GM23338 (cell line): ENCODE results near the gene SPG7. TPM values are rescaled to one million over a fixed set of nuclear protein-coding genes. Genes with fewer than 3 reads are reported as not detected.

ENCODE experiments used
- ATAC-seq: fragments of 200-7000 bp; cut with Tn5 transposase; 3 replicates; pipeline ENCODE4 v1.9.1; 2020
- DNase-seq: peaks from one replicate; pipeline ENCODE4 v3.0.0-alpha.2; 2015; ENCODE audit warnings: low spot score
- H2AFZ ChIP-seq: fragments of 200-600 bp; sonication (generic); 2 replicates; pipeline ENCODE4 v1.8.0; 2016; ENCODE audit warnings: antibody characterized with exemption, mild to moderate bottlenecking, moderate library complexity
- H3F3A ChIP-seq: fragments of 200-600 bp; sonication (generic); replicated peaks from 2 replicates; pipeline ENCODE4 v1.8.0; 2017; ENCODE audit warnings: antibody characterized with exemption, mixed run types, low read depth
- H3K27ac ChIP-seq: fragments of 200-600 bp; sonication (generic); 2 replicates; pipeline ENCODE4 v1.6.1; 2016; ENCODE audit warnings: low read depth
- H3K27me3 ChIP-seq: fragments of 200-600 bp; sonication (generic); 2 replicates; pipeline ENCODE4 v1.8.0; 2016; ENCODE audit warnings: mild to moderate bottlenecking, mixed run types, moderate library complexity; ENCODE audit not compliant: insufficient read depth
- H3K36me3 ChIP-seq: fragments of 200-600 bp; sonication (generic); 2 replicates; pipeline ENCODE4 v1.8.0; 2016; ENCODE audit warnings: mild to moderate bottlenecking; ENCODE audit not compliant: insufficient read depth
- H3K4me1 ChIP-seq: fragments of 200-600 bp; sonication (generic); 2 replicates; pipeline ENCODE4 v1.8.0; 2016; ENCODE audit warnings: mild to moderate bottlenecking, moderate library complexity; ENCODE audit not compliant: insufficient read depth
- H3K4me2 ChIP-seq: fragments of 200-600 bp; sonication (generic); 2 replicates; pipeline ENCODE4 v1.7.1; 2017; ENCODE audit warnings: mixed run types
- H3K4me3 ChIP-seq: fragments of 200-600 bp; sonication (generic); 2 replicates; pipeline ENCODE4 v1.6.1; 2016; ENCODE audit warnings: mixed run types
- H3K79me2 ChIP-seq: fragments of 200-600 bp; sonication (generic); replicated peaks from 2 replicates; pipeline ENCODE4 v1.8.0; 2017; ENCODE audit warnings: mild to moderate bottlenecking; ENCODE audit not compliant: insufficient read depth
- H3K9me2 ChIP-seq: fragments of 200-600 bp; sonication (generic); 2 replicates; pipeline ENCODE4 v1.8.0; 2017; ENCODE audit not compliant: insufficient read depth
- H4K20me1 ChIP-seq: fragments of 200-600 bp; sonication (generic); replicated peaks from 2 replicates; pipeline ENCODE4 v1.8.0; 2017; ENCODE audit warnings: mild to moderate bottlenecking; ENCODE audit not compliant: insufficient read depth
- H3K27ac Mint-ChIP-seq: 2 replicates; pipeline ENCODE4 v1.8.0; 2020; ENCODE audit warnings: inconsistent platforms, mild to moderate bottlenecking, moderate library complexity, mixed read lengths
- H3K27me3 Mint-ChIP-seq: 3 replicates; pipeline ENCODE4 v1.8.0; 2022; ENCODE audit warnings: low read depth, mild to moderate bottlenecking, moderate library complexity, mixed read lengths, inconsistent platforms; ENCODE audit not compliant: insufficient read depth, poor library complexity
- H3K36me3 Mint-ChIP-seq: 3 replicates; pipeline ENCODE4 v1.8.0; 2021; ENCODE audit warnings: low read depth, mild to moderate bottlenecking, inconsistent platforms, moderate library complexity, mixed read lengths
- H3K4me1 Mint-ChIP-seq: 3 replicates; pipeline ENCODE4 v1.8.0; 2020; ENCODE audit warnings: mild to moderate bottlenecking, inconsistent platforms, mixed read lengths
- H3K4me3 Mint-ChIP-seq: 3 replicates; pipeline ENCODE4 v1.8.0; 2021; ENCODE audit warnings: moderate library complexity, mild to moderate bottlenecking, inconsistent platforms, mixed read lengths
- H3K9me3 Mint-ChIP-seq: 3 replicates; pipeline ENCODE4 v1.8.0; 2020; ENCODE audit warnings: moderate library complexity, mild to moderate bottlenecking, inconsistent platforms, mixed read lengths
- CREB1 ChIP-seq: fragments of 250-450 bp; sonication (Bioruptor Pico); IDR thresholded peaks from 2 replicates; pipeline ENCODE4 v1.5.0; 2020; ENCODE audit warnings: low read depth, mild to moderate bottlenecking, moderate library complexity
- CTCF ChIP-seq, 2 experiments: fragments of 200-600 bp in 1 of 2; sonication (generic) in 1 of 2; conservative IDR thresholded peaks; 2 replicates each; pipeline versions ENCODE4 v1.5.1 to v1.6.1; 2016 to 2017; ENCODE audit warnings: antibody characterized with exemption in 2 of 2, low read depth in 2 of 2, mild to moderate bottlenecking in 2 of 2, moderate library complexity in 1 of 2
- EZH2 ChIP-seq: fragments of 200-600 bp; sonication (generic); IDR thresholded peaks from one replicate; pipeline ENCODE4 v1.8.0; 2017; ENCODE audit warnings: antibody characterized with exemption, mild to moderate bottlenecking, low read depth; ENCODE audit not compliant: unreplicated experiment
- EZH2phosphoT487 ChIP-seq: fragments of 200-600 bp; sonication (generic); IDR thresholded peaks from one replicate; pipeline ENCODE4 v1.8.1; 2018; ENCODE audit warnings: antibody characterized with exemption; ENCODE audit not compliant: unreplicated experiment
- JUNB ChIP-seq: IDR thresholded peaks from one replicate; pipeline ENCODE4 v1.6.1; 2016; ENCODE audit warnings: antibody characterized with exemption; ENCODE audit not compliant: unreplicated experiment
- POLR2AphosphoS5 ChIP-seq: IDR thresholded peaks from 2 replicates; pipeline ENCODE4 v1.6.1; 2016; ENCODE audit warnings: antibody characterized with exemption, low read depth
- STAT1 ChIP-seq: IDR thresholded peaks from one replicate; pipeline ENCODE4 v1.6.1; 2016; ENCODE audit warnings: antibody characterized with exemption; ENCODE audit not compliant: unreplicated experiment
- ZNF114 ChIP-seq: fragments of 250-450 bp; sonication (Bioruptor Pico); IDR thresholded peaks from 2 replicates; pipeline ENCODE4 v1.5.0; 2020; ENCODE audit warnings: mild to moderate bottlenecking, moderate library complexity
- ZNF331 ChIP-seq: fragments of 250-450 bp; sonication (Bioruptor Pico); IDR thresholded peaks from 2 replicates; pipeline ENCODE4 v1.5.0; 2020; ENCODE audit warnings: low read depth, mild to moderate bottlenecking, moderate library complexity
- ZNF462 ChIP-seq: fragments of 250-450 bp; sonication (Bioruptor Pico); IDR thresholded peaks from 2 replicates; pipeline ENCODE4 v1.5.0; 2020; ENCODE audit warnings: mild to moderate bottlenecking, moderate library complexity
- polyA plus RNA-seq: library from polyadenylated mRNA; unstranded; fragments of >200 nt; fragmentation: Nextera tagmentation; extraction: Ambion mirVana; gene quantifications from 2 replicates; pipeline ENCODE4 v1.2.1, GENCODE V29; 2016
- total RNA-seq: library from RNA; depleted of rRNA; stranded (reverse); fragments of >200 nt; shearing (Covaris generic); gene quantifications from 2 replicates; pipeline ENCODE4 v1.2.3, GENCODE V29; 2014
- TF ChIP-seq, protein P1 (sequence below): IDR thresholded peaks from one replicate; pipeline ENCODE4 v1.6.1; 2018; ENCODE audit warnings: antibody characterized with exemption; ENCODE audit not compliant: unreplicated experiment
- TF ChIP-seq, protein P2 (sequence below): IDR thresholded peaks from 2 replicates; pipeline ENCODE4 v1.6.1; 2016; ENCODE audit warnings: antibody characterized with exemption

The SPG7 gene
- total and polyA plus RNA-seq, 2 experiments from 2014 or later, result 77.1 to 267 TPM

DNA sequence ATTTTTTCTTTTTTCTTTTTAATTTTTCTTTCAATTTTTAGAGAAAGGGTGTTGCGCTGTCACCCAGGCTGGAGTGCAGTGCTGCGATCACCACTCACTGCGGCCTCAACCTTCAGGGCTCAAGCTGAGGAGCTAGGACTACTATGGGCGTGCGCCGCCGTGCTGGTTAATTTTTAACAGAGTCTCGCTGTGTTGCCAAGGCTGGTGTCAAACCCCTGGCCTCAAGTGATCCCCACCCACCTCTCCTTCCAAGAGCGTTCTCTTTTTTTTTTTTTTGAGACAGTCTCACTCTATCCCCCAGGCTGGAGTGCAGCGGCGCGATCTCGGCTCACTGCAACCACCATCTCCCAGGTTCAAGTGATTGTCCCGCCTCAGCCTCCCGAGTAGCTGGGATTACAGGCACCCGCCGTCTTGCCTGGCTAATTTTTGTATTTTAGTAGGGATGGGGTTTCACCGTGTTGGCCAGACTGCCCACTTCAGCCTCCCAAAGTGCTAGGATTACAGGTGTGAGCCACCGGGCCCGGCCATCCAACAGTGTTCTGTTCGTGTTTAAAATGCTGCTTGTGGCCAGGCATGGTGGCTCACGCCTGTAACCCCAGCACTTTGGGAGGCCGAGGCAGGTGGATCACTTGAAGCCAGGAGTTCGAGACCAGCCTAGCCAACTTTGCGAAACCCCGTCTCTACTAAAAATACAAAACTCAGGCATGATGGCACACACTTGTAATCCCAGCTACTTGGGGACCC lies 37.8 kb downstream of the SPG7 start:
- H4K20me1 ChIP-seq, result no peaks in the 10 kb centered on the region; the same call in 1 of the 2 replicates
- H3K36me3 ChIP-seq, result peaks cover 15% of the 10 kb centered on the region
- H3K36me3 Mint-ChIP-seq, result peaks cover 54% of the 10 kb centered on the region
- no peaks in the 10 kb centered on the region for H3K4me1 ChIP-seq
- no peak overlapping the region for H3K27ac Mint-ChIP-seq
- no peak overlapping the region for H2AFZ ChIP-seq
- H3K4me2 ChIP-seq, result no peak overlapping the region
- H3K27me3 Mint-ChIP-seq, result peaks cover 8% of the 10 kb centered on the region
- no peaks in the 10 kb centered on the region for H3K27me3 ChIP-seq
- no peaks in the 10 kb centered on the region for H3K9me2 ChIP-seq
- 0 out of 2 replicates have a peak, but pooled peaks cover 3% of the 10 kb centered on the region for H3F3A ChIP-seq
- no peak overlapping the region for H3K4me3 ChIP-seq
- H3K27ac ChIP-seq, result no peak overlapping the region
- no peak overlapping the region for H3K4me3 Mint-ChIP-seq
- H3K9me3 Mint-ChIP-seq, result no peaks in the 10 kb centered on the region
- no peaks in the 10 kb centered on the region for H3K4me1 Mint-ChIP-seq
- no peak for DNase-seq
- TF ChIP-seq ZNF114 (CRISPR knock-in tag) (no peak), EZH2phosphoT487 (no peak), STAT1 (no peak), EZH2 (no peak), POLR2AphosphoS5 (no peak), ZNF331 (CRISPR knock-in tag) (no peak), CTCF (conservative IDR thresholded peaks at IDR 0.05; ENCODE audit: low read depth in 2 of 2) (no peak), JUNB (no peak), CREB1 (CRISPR knock-in tag) (no peak), ZNF462 (CRISPR knock-in tag) (no peak)
- TF ChIP-seq, protein P1, sequence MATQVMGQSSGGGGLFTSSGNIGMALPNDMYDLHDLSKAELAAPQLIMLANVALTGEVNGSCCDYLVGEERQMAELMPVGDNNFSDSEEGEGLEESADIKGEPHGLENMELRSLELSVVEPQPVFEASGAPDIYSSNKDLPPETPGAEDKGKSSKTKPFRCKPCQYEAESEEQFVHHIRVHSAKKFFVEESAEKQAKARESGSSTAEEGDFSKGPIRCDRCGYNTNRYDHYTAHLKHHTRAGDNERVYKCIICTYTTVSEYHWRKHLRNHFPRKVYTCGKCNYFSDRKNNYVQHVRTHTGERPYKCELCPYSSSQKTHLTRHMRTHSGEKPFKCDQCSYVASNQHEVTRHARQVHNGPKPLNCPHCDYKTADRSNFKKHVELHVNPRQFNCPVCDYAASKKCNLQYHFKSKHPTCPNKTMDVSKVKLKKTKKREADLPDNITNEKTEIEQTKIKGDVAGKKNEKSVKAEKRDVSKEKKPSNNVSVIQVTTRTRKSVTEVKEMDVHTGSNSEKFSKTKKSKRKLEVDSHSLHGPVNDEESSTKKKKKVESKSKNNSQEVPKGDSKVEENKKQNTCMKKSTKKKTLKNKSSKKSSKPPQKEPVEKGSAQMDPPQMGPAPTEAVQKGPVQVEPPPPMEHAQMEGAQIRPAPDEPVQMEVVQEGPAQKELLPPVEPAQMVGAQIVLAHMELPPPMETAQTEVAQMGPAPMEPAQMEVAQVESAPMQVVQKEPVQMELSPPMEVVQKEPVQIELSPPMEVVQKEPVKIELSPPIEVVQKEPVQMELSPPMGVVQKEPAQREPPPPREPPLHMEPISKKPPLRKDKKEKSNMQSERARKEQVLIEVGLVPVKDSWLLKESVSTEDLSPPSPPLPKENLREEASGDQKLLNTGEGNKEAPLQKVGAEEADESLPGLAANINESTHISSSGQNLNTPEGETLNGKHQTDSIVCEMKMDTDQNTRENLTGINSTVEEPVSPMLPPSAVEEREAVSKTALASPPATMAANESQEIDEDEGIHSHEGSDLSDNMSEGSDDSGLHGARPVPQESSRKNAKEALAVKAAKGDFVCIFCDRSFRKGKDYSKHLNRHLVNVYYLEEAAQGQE, result no peak
- TF ChIP-seq, protein P2, sequence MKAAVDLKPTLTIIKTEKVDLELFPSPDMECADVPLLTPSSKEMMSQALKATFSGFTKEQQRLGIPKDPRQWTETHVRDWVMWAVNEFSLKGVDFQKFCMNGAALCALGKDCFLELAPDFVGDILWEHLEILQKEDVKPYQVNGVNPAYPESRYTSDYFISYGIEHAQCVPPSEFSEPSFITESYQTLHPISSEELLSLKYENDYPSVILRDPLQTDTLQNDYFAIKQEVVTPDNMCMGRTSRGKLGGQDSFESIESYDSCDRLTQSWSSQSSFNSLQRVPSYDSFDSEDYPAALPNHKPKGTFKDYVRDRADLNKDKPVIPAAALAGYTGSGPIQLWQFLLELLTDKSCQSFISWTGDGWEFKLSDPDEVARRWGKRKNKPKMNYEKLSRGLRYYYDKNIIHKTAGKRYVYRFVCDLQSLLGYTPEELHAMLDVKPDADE, result no peak
- no peak for ATAC-seq
- H3K79me2 ChIP-seq, result no peaks in the 10 kb centered on the region
